Astrocyte of the spinal cord (primary cell): ENCODE measurements around the gene DAPP1.
"Not testable (repeated sequence)": the region's sequence is repeated elsewhere in the genome, so short reads cannot be mapped to it uniquely, and the experiment has no call there.

Experiments
- DNase-seq: peaks from one replicate; pipeline ENCODE4 v3.0.0; 2011; ENCODE audit warnings: low read depth, low spot score
- H3K4me3 ChIP-seq: 2 replicates; pipeline ENCODE4 v1.5.1; 2011; ENCODE audit warnings: low read depth, mild to moderate bottlenecking, low read length, moderate library complexity
- in situ Hi-C: cut with HindIII; loops from 2 replicates; pipeline ENCODE4 v1.10.0; 2017; ENCODE audit warnings: low sequenced_read_pairs
- TF ChIP-seq, protein P1 (sequence below): IDR thresholded peaks from 2 replicates; pipeline ENCODE4 v1.5.1; 2012; ENCODE audit warnings: low read depth, mild to moderate bottlenecking, low read length, inconsistent platforms

The DAPP1 gene

GRCh38 chr4:99828477-99828876 lies 11.8 kb downstream of the DAPP1 start:
- no peak overlapping the region for H3K4me3 ChIP-seq
- DNase-seq = no peak
- TF ChIP-seq, protein P1, sequence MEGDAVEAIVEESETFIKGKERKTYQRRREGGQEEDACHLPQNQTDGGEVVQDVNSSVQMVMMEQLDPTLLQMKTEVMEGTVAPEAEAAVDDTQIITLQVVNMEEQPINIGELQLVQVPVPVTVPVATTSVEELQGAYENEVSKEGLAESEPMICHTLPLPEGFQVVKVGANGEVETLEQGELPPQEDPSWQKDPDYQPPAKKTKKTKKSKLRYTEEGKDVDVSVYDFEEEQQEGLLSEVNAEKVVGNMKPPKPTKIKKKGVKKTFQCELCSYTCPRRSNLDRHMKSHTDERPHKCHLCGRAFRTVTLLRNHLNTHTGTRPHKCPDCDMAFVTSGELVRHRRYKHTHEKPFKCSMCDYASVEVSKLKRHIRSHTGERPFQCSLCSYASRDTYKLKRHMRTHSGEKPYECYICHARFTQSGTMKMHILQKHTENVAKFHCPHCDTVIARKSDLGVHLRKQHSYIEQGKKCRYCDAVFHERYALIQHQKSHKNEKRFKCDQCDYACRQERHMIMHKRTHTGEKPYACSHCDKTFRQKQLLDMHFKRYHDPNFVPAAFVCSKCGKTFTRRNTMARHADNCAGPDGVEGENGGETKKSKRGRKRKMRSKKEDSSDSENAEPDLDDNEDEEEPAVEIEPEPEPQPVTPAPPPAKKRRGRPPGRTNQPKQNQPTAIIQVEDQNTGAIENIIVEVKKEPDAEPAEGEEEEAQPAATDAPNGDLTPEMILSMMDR = no peak
- in situ Hi-C loops = no loop called here

- H3K4me3 ChIP-seq, DNase-seq, in situ Hi-C loops: not testable (repeated sequence)
Observed at GRCh38 chr4:99830051-99830450, 13.4 kb downstream of the DAPP1 start.

DNA sequence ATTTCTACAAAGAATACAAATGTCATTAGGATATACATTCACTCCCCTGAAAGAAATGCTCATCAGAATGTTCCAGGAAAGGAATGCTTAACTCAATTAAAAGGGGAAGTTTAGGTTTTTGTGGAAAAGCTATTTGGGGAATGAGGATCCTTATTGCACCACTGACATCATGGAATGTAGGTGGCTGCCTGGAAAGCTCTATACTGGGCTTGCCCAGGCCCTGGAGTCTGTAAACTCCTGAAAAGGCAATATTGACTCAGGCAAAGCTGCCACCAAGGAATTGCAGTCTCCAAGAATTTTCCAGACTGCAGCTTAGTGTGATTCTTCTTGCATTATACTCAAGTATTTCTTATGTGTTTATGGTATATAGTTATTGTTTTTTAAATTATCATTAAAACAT lies 15.7 kb downstream of the DAPP1 start:
- H3K4me3 ChIP-seq = no peak overlapping the region
- TF ChIP-seq, protein P1 = no peak
- DNase-seq = no peak
- in situ Hi-C loops = no loop called here

DNA sequence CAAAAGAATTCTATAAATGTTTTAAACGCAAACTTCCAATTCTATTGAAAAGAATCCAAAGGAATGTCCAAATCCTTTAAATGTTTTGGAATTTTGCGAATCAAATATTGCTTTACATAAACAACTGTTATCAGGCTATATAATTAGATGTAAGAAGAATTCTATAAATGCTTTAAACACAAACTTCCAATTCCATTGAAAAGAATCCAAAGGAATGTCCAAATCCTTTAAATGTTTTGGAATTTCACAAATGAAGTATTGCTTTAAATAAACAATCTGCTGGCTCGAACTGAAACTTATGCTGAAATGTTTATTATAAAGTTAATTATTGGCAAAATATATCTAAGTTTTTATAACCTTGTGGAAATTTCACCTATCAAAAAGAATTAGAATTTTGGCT lies 16.1 kb downstream of the DAPP1 start:
- in situ Hi-C loops = no loop called here
- no peak for DNase-seq
- TF ChIP-seq, protein P1 = no peak
- H3K4me3 ChIP-seq = no peak overlapping the region

DNA sequence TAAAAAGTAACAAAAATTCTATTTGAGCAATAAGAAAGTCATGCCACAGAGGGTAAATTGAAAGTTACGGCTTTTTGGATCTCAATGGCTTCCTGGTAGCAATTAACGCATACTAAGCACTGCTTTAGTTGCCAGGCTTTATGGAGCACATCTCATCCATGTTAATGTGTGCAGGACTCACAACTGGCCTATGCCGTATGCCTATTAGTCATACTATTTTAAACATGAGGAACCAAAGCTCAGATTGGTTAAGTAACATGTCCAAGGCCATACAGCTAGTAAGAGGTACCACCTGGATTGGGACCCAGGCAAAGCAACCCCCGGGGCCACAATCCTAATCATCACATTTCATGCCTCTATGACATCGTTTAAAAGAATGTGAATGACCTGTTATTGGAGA lies 17.1 kb downstream of the DAPP1 start:
- in situ Hi-C loops = no loop called here
- TF ChIP-seq, protein P1 = no peak
- H3K4me3 ChIP-seq = no peak overlapping the region
- no peak for DNase-seq

DNA sequence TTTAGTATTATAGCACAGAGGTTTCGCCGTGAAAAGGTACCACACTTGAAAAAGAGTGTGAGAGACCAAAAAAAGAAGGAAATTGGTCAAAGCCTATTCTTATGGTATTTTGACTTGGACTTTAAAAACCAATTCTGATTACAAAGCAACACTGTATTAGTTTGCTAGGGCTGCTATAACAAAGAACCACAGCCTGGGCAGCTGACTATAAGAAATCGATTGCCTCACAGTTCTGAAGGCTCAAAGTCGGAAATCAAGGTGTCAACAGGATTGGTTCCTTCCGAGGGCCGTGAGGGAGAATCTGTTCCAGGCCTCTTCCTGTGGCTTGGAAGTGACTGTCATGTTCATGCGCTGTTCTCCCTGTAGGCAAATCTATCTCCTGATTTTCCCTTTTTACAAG lies 17.9 kb downstream of the DAPP1 start:
- DNase-seq = no peak
- in situ Hi-C loops = no loop called here
- no peak overlapping the region for H3K4me3 ChIP-seq
- TF ChIP-seq, protein P1 = no peak

GRCh38 chr4:99835942-99836341 lies 19.3 kb downstream of the DAPP1 start:
- in situ Hi-C loops = no loop called here
- no peak for DNase-seq
- H3K4me3 ChIP-seq = no peak overlapping the region
- TF ChIP-seq, protein P1 = no peak
